Activated CD4-positive, alpha-beta T cell treated with anti-CD3 and anti-CD28 coated beads, Interleukin-2, amount 50 U/mL, for 1 hour (primary cell): ENCODE measurements around the gene KRT40.

Source experiments
- DNase-seq: peaks from one replicate; pipeline ENCODE4 v3.0.0-alpha.2; 2020

KRT40 gene

GRCh38 chr17:40950176-40950575 is 34.0 kb downstream of the KRT40 start:
- DNase-seq, result no peak

DNA sequence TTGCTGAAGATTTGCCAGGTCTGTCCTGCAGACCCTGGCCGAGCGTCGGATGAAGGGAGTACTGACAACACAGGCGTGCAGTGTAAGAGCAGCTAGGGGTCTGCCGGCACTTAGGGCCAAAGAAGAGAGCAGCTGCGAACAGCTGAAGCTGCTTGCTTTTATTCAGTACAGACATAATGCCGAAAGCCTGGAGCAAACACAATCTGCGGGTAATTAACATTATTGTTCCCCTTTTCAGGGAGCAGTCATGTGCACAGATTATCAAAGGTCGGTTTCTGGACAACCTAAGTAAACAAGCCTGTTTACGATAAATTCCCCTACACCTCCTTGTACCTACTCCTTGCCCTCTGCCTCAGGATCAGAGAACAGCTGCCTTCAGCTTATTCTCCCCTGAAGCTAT is 34.7 kb downstream of the KRT40 start:
- no peak for DNase-seq

- no peak for DNase-seq
These were observed 36.2 kb downstream of the KRT40 start for GRCh38 chr17:40947929-40948328.

- DNase-seq, result no peak
These were observed 38.7 kb downstream of the KRT40 start for GRCh38 chr17:40945414-40945813.

DNA sequence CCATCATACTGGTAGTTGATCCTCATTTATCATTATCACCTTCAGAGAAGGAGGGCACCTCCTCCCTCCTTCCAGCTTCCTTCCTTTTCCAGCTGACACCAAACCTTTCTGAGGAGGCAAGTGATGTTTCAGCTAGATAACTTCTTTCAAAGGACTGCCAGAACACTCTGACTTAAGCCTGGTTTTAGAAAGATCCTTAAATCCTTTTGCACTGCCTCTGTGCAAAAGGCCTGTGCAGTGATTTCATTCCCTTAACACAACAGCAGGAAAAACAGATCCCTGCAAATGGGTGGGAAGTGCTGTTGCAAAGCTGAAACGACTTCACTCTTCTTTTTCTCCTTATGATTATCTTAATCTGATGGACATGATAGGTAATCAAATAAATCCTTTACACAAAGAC is 39.6 kb downstream of the KRT40 start:
- no peak for DNase-seq

GRCh38 chr17:40942553-40942952 is 41.6 kb downstream of the KRT40 start:
- no peak for DNase-seq

GRCh38 chr17:40940266-40940665 is 43.9 kb downstream of the KRT40 start:
- no peak for DNase-seq

DNA sequence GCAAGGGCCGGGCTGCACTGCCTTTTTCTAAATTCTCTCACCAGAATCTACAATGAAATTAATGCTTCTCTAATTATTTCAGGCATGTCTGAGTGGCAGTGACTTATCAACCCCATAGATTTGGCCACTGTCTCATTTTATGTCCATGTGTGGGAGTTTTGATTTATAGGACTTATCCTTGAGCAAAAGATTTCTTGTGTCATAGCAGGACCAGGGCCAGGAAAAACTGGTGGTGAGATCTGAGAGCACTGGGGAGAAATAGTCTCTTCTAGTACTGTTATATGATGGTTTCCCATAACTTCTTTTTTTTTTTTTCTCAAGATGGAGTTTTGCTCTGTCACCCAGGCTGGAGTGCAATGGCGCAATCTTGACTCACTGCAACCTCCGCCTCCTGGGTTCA is 45.1 kb downstream of the KRT40 start:
- no peak for DNase-seq

DNA sequence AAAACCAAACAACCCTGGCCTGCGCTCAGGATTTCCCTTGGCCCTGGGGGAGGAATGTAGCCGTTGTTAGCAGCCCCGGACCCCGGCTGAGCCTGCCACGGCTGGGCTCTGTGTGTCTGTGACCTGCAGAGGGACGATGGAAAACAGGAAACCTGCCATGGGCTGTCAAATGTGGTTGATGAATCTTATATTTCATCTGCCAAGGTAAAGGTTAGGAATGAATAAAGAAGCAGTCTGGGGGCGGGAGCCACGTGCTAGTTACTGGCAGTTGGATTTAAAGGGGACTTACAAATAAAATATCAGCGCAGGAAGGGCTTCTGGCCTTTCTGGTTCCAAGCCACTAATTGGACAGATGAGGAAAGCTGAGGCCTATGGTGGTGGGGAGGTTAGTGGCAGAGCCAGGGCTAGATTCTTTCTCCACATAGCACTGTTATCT is 46.7 kb downstream of the KRT40 start, which contains the start of gene KRT23:
Gene KRT23 (minus strand): TSS at position 263 of the 436 bp plus-strand sequence. CDS start 1,043 bp downstream, outside the sequence.
- DNase-seq, result no peak

DNA sequence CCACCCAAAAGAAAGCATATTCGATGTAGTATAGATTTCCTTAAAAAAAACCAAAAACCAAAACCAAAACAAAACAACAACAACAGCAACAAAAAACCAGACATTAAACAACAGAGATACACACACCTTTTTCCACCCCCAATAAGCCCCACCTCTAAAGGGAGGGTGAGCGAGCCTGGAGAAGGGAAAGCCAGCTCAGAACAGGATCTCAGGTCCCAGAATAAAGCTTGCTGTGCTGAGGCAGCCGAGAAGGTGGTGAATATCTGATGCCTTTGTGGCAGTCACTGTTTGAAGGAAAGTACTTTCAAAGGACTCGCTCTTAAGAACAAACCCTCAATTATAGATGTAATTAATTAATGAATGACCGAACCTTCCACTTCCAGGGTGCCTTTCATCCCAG is 47.1 kb downstream of the KRT40 start:
- no peak for DNase-seq

- no peak for DNase-seq
These were observed 47.6 kb downstream of the KRT40 start for GRCh38 chr17:40936437-40936971.

GRCh38 chr17:40935624-40936023 is 48.5 kb downstream of the KRT40 start:
- DNase-seq, result no peak

GRCh38 chr17:40932608-40933007 is 51.5 kb downstream of the KRT40 start:
- no peak for DNase-seq

- DNase-seq, result no peak
These were observed 52.8 kb downstream of the KRT40 start for GRCh38 chr17:40931311-40931710.
